Loucy (cell line): ENCODE results near the gene KPNA1.

Source experiments
- EZH2phosphoT487 ChIP-seq: fragments of 200-600 bp; IDR thresholded peaks from 2 replicates; pipeline ENCODE4 v1.6.1; 2018; ENCODE audit warnings: antibody characterized with exemption, mild to moderate bottlenecking, moderate library complexity, borderline replicate concordance
- TF ChIP-seq, protein P1 (sequence below): fragments of 200-600 bp; sonication (generic); conservative IDR thresholded peaks from 2 replicates; pipeline ENCODE4 v1.5.1; 2014; ENCODE audit warnings: mild to moderate bottlenecking, antibody characterized with exemption, low read length

DNA sequence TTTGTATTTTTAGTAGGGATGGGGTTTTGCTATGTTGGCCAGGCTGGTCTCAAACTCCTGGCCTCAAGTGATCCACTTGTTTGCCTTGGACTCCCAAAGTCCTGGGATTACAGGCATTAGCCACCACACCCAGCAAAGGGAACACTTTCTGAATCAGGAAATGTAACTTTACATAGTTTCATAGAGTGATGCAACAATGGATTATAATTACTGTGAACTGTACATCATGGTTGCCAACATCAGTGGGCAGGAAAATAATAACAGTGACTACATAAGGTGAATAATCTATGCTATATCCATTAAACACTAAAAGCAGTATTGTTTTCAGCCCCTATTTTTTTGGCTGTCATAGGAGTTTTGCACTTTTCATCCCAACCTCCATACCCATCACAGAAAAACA is 5.0 kb upstream of the KPNA1 start:
- TF ChIP-seq, protein P1, sequence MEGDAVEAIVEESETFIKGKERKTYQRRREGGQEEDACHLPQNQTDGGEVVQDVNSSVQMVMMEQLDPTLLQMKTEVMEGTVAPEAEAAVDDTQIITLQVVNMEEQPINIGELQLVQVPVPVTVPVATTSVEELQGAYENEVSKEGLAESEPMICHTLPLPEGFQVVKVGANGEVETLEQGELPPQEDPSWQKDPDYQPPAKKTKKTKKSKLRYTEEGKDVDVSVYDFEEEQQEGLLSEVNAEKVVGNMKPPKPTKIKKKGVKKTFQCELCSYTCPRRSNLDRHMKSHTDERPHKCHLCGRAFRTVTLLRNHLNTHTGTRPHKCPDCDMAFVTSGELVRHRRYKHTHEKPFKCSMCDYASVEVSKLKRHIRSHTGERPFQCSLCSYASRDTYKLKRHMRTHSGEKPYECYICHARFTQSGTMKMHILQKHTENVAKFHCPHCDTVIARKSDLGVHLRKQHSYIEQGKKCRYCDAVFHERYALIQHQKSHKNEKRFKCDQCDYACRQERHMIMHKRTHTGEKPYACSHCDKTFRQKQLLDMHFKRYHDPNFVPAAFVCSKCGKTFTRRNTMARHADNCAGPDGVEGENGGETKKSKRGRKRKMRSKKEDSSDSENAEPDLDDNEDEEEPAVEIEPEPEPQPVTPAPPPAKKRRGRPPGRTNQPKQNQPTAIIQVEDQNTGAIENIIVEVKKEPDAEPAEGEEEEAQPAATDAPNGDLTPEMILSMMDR, result no peak
- no peak for TF ChIP-seq EZH2phosphoT487
